GM10847 (cell line): Measurements from ENCODE around the gene RNF31.
A peak's percentile ranks its signal among the peaks of the same experiment; 100 is the strongest.

Source experiments
- POLR2A ChIP-seq: IDR thresholded peaks from 2 replicates; pipeline ENCODE4 v1.6.1; 2011; ENCODE audit not compliant: insufficient read length; ENCODE audit errors: extremely low read depth

The RNF31 gene

DNA sequence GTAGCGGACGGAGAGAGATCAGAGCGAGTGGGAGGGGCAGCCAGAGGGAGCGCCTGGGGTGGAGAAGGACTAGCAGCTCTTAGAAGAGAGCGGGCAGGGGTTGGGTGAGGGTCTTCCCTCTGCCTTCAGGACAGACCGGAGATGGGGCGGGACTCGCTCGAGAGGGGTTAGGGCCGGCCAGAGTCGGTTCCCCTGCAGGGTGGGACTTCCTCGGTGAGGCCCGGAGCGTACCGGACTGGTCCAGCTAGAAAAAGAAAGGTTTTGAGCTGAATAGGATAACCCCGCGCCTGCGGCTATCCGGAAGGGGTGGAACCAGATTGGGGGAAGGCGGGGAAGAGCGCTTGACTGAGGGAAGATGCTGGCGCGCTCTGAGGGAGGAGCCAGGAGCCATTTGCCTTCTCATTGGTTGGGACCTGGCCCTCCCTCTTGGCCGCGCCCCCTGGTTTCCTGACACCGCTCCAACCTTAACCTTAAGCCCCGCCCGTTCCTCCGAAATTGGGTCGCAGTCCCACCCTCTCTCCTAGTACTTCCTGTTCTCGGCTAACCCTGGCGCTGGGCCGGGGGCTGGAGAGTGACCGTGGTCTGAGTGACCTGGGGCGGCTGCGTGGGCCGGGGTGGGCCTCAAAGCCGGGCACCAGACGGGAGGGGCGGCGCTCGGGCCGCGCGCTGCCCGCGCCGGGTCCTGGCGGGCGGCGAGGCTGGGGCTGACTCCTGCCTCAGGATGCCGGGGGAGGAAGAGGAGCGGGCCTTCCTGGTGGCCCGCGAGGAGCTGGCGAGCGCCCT lies at the start of gene RNF31:
RNF31 (plus strand) TSS at position 521 of the 783 bp plus-strand sequence; CDS start at position 722, 201 bp downstream.
- TF ChIP-seq POLR2A = peak; percentile 47

DNA sequence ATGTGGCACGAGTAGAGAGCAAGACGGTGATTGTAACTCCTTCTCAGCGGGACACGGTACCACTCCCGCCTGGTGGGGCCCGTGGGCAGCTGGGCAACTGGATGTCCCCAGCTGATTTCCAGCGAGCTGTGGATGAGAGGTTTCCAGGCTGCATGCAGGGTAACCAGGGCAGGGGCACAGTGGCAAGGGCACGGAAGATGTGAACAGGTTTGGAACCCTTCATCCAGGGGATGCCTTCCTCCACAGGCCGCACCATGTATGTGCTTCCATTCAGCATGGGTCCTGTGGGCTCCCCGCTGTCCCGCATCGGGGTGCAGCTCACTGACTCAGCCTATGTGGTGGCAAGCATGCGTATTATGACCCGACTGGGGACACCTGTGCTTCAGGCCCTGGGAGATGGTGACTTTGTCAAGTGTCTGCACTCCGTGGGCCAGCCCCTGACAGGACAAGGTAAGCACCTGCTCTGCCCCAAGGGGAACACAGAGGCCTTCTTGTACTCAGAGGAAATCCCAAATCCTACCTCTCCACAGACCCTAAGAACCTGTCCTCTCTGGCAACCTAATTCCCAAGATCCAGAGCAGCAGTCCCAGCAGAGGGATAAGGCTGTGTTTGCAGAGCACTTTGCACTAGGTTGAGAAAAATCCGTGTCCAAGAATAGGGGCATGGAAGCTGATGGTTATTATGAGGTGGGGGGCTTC lies 48.9 kb upstream of the RNF31 start:
- no peak for TF ChIP-seq POLR2A

DNA sequence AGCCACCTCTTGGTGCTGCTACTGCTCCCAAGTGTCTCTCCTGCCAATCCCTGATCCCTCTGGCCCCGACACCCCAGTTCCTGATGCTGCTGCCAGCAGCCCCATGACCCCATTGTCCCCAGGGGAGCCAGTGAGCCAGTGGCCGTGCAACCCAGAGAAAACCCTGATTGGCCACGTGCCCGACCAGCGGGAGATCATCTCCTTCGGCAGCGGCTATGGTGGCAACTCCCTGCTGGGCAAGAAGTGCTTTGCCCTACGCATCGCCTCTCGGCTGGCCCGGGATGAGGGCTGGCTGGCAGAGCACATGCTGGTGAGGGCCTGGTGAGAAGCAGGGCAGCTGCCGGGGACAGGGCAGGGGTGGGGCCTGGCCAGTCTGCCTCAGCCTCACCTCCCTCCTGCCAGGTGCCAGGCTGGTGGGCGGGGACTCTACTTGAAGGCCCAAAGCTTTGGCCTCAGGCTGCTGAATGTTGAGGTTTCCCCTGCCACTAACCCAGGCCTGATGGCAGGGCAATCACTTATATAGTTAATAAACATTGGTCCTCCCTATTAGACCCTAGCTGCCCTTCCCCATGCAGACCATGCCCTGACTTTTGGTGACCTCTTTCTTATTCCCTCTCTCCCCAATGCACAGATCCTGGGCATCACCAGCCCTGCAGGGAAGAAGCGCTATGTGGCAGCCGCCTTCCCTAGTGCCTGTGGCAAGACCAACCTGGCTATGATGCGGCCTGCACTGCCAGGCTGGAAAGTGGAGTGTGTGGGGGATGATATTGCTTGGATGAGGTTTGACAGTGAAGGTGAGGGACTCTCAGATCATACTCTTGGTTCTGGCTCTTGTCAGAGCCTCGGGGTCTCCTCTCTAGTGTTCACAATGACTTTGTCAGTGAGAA lies 48.1 kb upstream of the RNF31 start:
- no peak for TF ChIP-seq POLR2A

DNA sequence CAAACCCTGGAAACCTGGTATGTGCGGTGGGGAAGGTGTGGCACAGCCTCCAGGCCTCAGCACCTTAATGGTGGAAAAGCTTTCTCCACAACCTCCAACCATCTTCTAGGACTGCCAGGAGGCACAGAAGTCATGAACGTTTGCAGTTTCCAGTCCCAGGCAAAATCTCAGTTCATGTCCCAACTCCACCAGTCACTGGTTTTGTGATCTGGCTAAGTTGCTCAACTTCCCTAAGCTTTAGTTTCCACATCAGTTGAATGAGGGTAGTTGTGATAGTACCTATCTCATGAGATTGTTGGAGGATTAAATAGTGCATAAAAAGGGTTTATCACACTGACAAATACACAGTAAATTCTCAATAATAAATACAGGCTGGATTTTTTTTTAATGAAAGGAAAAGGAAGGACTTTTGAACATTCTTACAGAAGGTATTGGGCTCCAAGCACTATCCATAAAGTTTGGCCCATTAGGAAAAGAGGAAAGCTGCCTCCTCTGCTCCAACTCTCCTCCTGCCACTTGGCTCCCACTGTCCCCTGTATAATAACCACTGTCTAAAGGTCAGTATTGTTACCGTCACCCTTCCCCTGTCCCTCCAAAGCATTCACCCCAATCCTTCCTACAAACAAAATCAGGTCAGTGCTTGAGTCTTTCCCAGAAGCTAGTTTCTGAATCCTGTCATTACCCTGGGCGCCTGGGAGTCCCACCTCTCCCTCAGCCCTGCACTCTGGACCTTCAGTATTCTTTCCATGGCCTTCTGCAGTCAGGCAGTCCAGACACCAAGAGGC lies 46.9 kb upstream of the RNF31 start:
- no peak for TF ChIP-seq POLR2A

DNA sequence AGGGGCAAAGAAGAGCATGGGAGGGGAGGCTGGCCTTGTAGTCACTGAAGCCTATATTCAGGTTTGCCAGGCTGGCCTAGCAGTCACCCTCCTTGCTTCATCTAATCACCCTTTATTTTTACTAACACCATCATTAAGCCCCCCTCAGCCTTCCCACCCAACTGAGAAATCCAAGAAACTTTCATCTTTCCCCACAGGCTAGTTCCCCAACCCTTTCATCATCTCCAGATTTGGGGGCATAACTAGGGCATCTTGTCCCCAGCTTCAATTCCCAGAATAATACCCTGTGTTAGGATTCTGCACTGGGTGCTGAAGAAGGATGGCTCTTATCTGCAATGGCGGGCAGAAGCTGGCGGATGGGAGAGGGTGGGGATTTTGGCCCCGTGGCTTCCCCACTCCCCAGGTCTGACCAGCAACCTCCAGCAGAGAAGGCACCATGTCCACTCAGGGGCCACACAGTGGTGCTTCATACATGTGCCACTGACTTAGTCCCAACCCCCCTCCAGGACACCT lies 46.3 kb upstream of the RNF31 start:
- TF ChIP-seq POLR2A = no peak

DNA sequence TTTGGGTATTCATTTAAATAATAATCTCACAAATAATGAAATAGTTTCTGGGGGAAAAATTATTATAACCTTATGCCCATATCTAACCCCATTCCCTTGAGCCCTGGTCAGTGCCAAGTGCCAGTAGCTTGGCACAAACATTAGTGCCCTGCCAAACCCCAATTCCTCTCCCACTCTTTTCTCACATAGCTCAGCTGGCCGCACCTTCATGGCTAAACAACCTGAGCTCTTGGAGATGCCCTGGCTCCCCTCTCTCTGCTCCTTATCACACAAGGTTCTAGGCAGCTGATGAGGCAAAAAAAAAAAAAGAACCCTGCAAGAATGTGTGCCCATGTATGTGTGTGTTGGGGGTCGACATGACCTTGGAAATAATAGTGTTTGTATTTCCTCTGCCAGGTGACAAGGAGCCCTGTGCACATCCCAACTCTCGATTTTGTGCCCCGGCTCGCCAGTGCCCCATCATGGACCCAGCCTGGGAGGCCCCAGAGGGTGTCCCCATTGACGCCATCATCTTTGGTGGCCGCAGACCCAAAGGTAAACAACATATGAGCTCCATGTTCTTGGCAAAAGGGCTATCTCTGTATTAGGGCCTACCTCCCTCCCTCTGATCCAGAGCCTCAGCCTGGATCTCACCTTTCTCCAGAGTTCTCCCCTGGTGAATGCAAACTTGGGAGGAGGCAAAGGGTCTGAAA lies 44.8 kb upstream of the RNF31 start:
- no peak for TF ChIP-seq POLR2A

DNA sequence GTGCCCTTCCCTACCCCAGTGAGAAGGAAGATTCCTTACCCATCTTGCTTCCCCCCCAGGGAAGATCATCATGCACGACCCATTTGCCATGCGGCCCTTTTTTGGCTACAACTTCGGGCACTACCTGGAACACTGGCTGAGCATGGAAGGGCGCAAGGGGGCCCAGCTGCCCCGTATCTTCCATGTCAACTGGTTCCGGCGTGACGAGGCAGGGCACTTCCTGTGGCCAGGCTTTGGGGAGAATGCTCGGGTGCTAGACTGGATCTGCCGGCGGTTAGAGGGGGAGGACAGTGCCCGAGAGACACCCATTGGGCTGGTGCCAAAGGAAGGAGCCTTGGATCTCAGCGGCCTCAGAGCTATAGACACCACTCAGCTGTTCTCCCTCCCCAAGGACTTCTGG lies 43.8 kb upstream of the RNF31 start:
- no peak for TF ChIP-seq POLR2A

DNA sequence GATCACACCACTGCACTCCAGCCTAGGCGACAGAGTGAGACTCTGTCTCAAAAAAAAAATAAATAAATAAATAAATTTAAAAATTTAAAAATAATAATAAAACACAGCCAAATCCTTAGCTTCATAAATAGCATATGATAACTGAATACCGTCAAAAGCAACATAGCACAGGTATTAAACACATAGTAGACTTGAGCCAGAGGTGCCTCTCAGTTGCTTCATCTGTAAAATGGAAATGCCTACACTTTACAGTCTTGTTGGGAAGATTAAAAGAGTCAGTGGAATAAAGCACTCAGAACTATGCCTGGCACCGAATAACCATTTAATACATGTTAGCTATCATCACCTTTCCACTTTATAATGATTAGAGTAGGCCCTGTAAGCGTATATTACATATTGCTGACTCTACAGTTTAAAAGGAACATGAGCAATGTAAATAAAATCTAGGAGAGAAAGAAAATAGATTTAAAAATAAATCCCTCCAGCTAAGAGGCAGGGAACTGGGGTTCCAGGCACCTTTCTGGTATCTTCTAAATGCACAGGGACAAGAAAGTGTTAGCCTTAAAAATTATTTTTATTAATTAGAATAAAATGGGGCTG lies 40.5 kb upstream of the RNF31 start:
- TF ChIP-seq POLR2A = no peak

DNA sequence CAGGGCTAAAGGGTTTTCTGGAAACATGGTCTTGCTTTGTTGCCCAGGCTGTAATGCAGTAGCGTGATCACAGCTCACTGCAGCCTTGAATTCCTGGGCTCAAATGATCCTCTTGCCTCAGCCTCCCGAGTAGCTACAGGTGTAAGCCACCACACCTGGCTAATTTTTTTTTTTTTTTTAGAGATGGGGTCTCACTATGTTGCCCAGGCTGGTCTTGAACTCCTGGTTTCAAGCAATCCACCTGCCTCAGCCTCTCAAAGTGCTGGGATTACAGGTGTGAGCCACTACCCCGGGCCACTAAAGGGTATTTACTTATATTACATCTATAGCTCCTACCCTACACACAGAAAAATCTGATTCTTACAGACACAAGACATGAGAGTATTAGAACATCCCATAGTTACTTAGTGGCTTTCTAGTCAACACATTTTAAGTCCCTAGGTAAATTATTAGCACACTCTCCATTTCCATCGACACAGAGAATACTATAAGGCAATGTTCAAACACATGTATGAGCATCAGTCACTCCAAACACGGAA lies 38.9 kb upstream of the RNF31 start:
- no peak for TF ChIP-seq POLR2A

DNA sequence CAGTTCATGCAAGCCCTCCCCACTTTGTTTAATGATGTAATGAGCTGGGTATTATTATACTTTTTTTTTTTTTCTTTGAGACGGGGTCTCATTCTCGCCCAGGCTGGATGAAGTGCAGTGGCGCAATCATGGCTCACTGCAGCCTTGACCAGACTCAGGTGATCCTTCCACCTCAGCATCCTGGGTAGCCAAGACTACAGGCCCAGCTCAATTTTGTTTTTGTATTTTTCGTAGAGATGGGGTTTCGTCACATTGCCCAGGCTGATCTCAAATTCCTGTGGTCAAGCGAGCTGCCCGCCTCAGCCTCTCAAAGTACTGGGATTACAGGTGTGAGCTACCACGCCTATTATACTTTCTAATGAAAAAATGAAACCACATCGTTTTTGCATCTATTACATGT lies 37.2 kb upstream of the RNF31 start:
- TF ChIP-seq POLR2A = no peak

DNA sequence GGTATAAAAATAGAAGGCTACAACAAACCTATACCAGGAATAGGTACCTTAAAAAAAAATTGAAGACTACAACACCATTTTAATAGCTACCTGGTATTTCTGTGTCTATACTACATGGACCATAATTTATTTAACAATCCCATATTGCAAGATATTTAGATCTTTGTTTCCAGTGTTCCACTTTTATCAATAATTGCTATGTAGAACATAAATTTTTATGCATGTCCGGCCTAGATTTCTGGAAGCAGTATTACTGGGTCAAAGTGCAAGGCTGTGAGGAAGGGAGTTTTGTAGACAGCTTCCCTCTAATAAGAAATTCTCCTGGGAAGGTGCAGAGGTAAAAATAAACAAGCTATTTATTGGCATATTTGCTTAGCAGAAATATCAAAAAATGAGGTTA lies 36.8 kb upstream of the RNF31 start:
- no peak for TF ChIP-seq POLR2A

DNA sequence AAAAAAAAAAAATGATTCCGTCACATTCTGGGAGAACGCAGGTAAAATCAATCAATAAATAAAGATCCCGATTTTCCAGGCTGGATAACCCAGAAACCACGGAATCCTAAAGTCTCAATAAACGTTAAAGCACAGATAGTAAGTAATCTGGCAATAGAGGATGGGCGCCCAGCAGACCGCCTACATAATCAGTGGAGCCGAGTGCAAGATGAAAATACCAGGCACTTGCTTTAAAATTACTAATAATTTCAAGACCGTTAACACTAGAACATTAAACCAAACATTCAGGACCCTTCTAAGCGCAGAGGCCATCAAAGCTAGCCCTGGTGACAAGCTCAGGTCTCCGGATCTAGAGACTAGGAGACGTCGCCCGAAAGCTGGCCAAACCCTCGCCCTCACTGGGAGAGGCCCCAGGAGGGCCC lies 33.9 kb upstream of the RNF31 start:
- TF ChIP-seq POLR2A = no peak

DNA sequence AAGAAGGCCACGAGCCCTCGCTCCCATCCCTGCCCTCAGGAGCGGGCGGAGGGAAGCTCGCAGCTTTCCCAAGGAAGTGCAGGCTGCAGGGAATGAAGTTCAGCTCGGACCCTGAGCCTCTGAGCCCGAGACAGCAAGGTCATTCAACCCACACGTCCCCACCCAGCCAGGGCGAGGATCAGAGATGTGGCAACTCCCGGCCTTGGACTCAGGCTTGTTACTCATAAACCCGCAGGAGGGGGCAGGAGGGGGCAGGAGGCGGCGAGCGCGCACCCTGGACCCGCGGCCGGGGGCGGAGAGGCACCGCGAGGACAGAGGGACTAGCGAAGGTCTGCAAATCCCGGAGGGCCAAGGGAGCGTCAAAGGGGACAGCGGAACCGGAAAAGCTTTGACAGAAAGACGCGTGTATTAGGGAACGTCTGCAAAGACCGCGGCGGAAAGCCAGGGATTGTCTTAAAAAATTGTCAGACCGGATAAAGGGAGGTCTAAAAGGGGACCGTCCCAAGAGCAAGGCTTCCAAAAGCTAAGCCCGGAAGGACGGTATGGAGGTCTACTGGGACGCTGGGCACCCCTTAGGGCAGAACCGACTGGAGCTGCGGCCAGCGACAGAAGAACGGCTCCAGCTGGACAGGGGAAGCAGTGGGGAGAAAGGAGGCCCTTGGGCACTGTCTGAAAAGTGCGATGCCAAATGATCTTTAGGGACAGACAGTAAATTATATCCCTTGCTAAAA lies 33.3 kb upstream of the RNF31 start:
- peak; percentile 67 for TF ChIP-seq POLR2A
